LHCN-M2 (cell line): ENCODE measurements around the gene FYCO1. TPM values are rescaled to one million over a fixed set of nuclear protein-coding genes. Genes with fewer than 3 reads are reported as not detected.

Source experiments
- total RNA-seq: library from RNA; depleted of rRNA; stranded (reverse); fragments of >200 nt; gene quantifications from 2 replicates; pipeline ENCODE4 v1.2.3, GENCODE V29; 2014; rRNA removed

Gene FYCO1
- total RNA-seq, 1 experiment from 2014 or later, result 10.8 TPM

Other genes with a start within 250 kb of the FYCO1 start
- gene SLC6A20, start 199.3 kb downstream of the FYCO1 start, total RNA-seq, result not detected in 2 replicates
- 9.9 and 10.2 TPM in 2 replicates for gene LZTFL1, start 153.7 kb downstream of the FYCO1 start, total RNA-seq
- gene CCR9, start 109.3 kb downstream of the FYCO1 start, total RNA-seq, result not detected in 2 replicates
- not detected in 2 replicates for gene CXCR6, start 52.4 kb downstream of the FYCO1 start, total RNA-seq
- 0.06 TPM in 1 of 2 replicates, not detected in the other for gene XCR1, start 31.7 kb upstream of the FYCO1 start, total RNA-seq
- gene CCR1, start 212.5 kb upstream of the FYCO1 start, total RNA-seq, result 0.19 and 0.46 TPM in 2 replicates
- not detected in 2 replicates for gene CCR3, start 246.6 kb upstream of the FYCO1 start, total RNA-seq